ENCODE data around the gene PANK1.

PANK1 gene

DNA sequence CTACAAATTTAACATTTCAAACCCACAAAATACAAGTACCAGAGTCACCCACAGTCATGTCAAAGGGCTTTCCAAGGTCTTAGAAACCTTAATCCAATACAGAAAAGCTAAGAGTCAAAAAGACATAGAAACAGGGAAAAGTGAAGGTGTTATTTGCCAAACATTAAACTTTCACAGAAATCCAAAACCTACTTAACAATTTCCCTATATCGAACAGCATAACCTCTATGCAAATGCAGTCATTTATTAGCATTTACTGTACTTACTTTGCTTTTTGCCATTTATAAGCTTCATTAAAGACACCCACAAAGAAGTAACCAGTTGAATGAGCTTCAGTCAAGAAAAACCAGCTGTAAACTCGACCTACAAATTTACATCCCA lies 1.6 kb downstream of the PANK1 start:
- in situ Hi-C loops (cut with HindIII; ENCODE audit: low sequenced_read_pairs) = no loop called here
- H3K4me3 ChIP-seq (ENCODE audit: low read depth, low read length) = peak overlapping the region; percentile 70
- no peak for TF ChIP-seq CTCF (IDR thresholded peaks at IDR 0.05; ENCODE audit: low read depth, low read length)
- no peak for DNase-seq (ENCODE audit: low read depth, low spot score)

GRCh38 chr10:89642193-89642592 lies 2.8 kb downstream of the PANK1 start:
- DNase-seq (ENCODE audit: low read depth, low spot score) = no peak
- in situ Hi-C loops (cut with HindIII; ENCODE audit: low sequenced_read_pairs) = no loop called here
- no peak overlapping the region for H3K4me3 ChIP-seq (ENCODE audit: low read depth, low read length)
- TF ChIP-seq CTCF (IDR thresholded peaks at IDR 0.05; ENCODE audit: low read depth, low read length) = no peak

- no peak overlapping the region for H3K4me3 ChIP-seq (ENCODE audit: low read depth, low read length)
- DNase-seq (ENCODE audit: low read depth, low spot score) = no peak
- in situ Hi-C loops (cut with HindIII; ENCODE audit: low sequenced_read_pairs) = no loop called here
- no peak for TF ChIP-seq CTCF (IDR thresholded peaks at IDR 0.05; ENCODE audit: low read depth, low read length)
These were observed 4.8 kb downstream of the PANK1 start for GRCh38 chr10:89640241-89640640.

- no peak overlapping the region for H3K4me3 ChIP-seq (ENCODE audit: low read depth, low read length)
- in situ Hi-C loops (cut with HindIII; ENCODE audit: low sequenced_read_pairs) = no loop called here
- no peak for TF ChIP-seq CTCF (IDR thresholded peaks at IDR 0.05; ENCODE audit: low read depth, low read length)
- DNase-seq (ENCODE audit: low read depth, low spot score) = no peak
These were observed 5.7 kb downstream of the PANK1 start for GRCh38 chr10:89639326-89639725.

GRCh38 chr10:89637113-89637512 lies 7.9 kb downstream of the PANK1 start:
- no peak for TF ChIP-seq CTCF (IDR thresholded peaks at IDR 0.05; ENCODE audit: low read depth, low read length)
- no peak for DNase-seq (ENCODE audit: low read depth, low spot score)
- no peak overlapping the region for H3K4me3 ChIP-seq (ENCODE audit: low read depth, low read length)
- in situ Hi-C loops (cut with HindIII; ENCODE audit: low sequenced_read_pairs) = no loop called here

GRCh38 chr10:89634637-89635036 lies 10.4 kb downstream of the PANK1 start:
- no peak for TF ChIP-seq CTCF (IDR thresholded peaks at IDR 0.05; ENCODE audit: low read depth, low read length)
- in situ Hi-C loops (cut with HindIII; ENCODE audit: low sequenced_read_pairs) = no loop called here
- H3K4me3 ChIP-seq (ENCODE audit: low read depth, low read length) = no peak overlapping the region
- no peak for DNase-seq (ENCODE audit: low read depth, low spot score)

- in situ Hi-C loops (cut with HindIII; ENCODE audit: low sequenced_read_pairs) = no loop called here
- TF ChIP-seq CTCF (IDR thresholded peaks at IDR 0.05; ENCODE audit: low read depth, low read length) = no peak
- DNase-seq (ENCODE audit: low read depth, low spot score) = peak; percentile 82
- H3K4me3 ChIP-seq (ENCODE audit: low read depth, low read length) = no peak overlapping the region
These were observed 11.6 kb downstream of the PANK1 start for GRCh38 chr10:89633484-89633883.
